ENCODE data around the gene FBXL19. TPM values are rescaled to one million over a fixed set of nuclear protein-coding genes. Genes with fewer than 3 reads are reported as not detected.

Gene FBXL19
- total and polyA plus RNA-seq, 9 of the 15 experiments (the other 6 are each of a cell fraction or from before 2014, with no cell fraction given) = 0.13 to 48.0 (median 13.5) TPM; not detected in 1

DNA sequence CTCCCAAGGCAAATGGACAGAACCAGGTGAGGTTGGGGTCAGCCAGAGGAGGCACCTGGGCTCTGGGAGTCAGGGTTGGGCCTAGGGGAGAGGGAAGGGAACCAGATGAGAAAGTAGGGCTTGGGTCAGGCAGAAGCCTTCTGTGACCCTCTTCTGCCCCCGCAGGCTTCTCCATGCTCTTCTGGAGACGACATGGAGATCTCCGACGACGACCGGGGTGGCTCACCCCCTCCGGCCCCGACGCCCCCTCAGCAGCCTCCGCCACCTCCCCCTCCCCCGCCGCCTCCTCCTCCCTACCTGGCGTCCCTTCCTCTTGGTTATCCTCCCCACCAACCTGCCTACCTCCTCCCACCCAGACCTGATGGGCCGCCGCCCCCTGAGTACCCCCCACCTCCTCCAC, 42.1 kb downstream of the FBXL19 start:
- Histone ChIP-seq H4K20me1 (replicated peaks; ENCODE audit: control insufficient read depth, insufficient read depth, low read length) (no peaks in the 10 kb centered on the region), H3K79me2 (ENCODE audit: control insufficient read depth, insufficient read depth, low read length) (peaks cover 4% of the 10 kb centered on the region; the same call in 1 of the 3 replicates), H3K9me3 (replicated peaks; ENCODE audit: control insufficient read depth, insufficient read depth, low read depth, low read length) (no peaks in the 10 kb centered on the region), H3K27ac (ENCODE audit: extremely low read depth, low read depth, low read length) (no peak overlapping the region), H3K36me3 (ENCODE audit: control insufficient read depth, insufficient read depth, low read length) (peaks cover 91% of the 10 kb centered on the region; the same call in 2 of the 3 replicates), H3K27me3 (ENCODE audit: control insufficient read depth in 2 of 2, insufficient read depth in 2 of 2, low read length in 2 of 2) (no peaks in the 10 kb centered on the region), H3K4me3 (no peak overlapping the region), H3K4me2 (ENCODE audit: insufficient read depth, low read length) (no peak overlapping the region), H3K9me1 (ENCODE audit: control insufficient read depth, insufficient read depth, low read length) (no peaks in the 10 kb centered on the region), H3K9ac (ENCODE audit: insufficient read depth in 1 of 2, low read depth in 2 of 2, low read length in 2 of 2) (no peak overlapping the region), H2AFZ (ENCODE audit: low read depth, low read length) (no peak overlapping the region), H3K4me1 (replicated peaks in 1 of 2; ENCODE audit: control insufficient read depth in 2 of 2, insufficient read depth in 2 of 2, low read length in 2 of 2) (peaks cover 0 to 7% of the 10 kb centered on the region in 2 experiments; a peak in 1 of 5 replicates)
- TF ChIP-seq, protein P1, sequence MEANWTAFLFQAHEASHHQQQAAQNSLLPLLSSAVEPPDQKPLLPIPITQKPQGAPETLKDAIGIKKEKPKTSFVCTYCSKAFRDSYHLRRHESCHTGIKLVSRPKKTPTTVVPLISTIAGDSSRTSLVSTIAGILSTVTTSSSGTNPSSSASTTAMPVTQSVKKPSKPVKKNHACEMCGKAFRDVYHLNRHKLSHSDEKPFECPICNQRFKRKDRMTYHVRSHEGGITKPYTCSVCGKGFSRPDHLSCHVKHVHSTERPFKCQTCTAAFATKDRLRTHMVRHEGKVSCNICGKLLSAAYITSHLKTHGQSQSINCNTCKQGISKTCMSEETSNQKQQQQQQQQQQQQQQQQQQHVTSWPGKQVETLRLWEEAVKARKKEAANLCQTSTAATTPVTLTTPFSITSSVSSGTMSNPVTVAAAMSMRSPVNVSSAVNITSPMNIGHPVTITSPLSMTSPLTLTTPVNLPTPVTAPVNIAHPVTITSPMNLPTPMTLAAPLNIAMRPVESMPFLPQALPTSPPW (CRISPR knock-in tag; IDR thresholded peaks at IDR 0.05) = 0 out of 2 replicates have a peak, but pooled peaks have one; percentile 14
- TF ChIP-seq MTA3 (IDR thresholded peaks at IDR 0.05; ENCODE audit: borderline replicate concordance) (0 out of 2 replicates have a peak, but pooled peaks have one; percentile 16), BHLHE40 (IDR thresholded peaks at IDR 0.05; ENCODE audit: low read length) (no peak)
- FAIRE-seq = no peak
- in situ Hi-C loops (cut with MboI) = loop anchor here (25.0 kb wide), 1 partner anchor 897 kb away; the partner anchor contains the start of gene ZNF267
- ChIA-PET POLR2A (interaction anchor here (1.0 to 2.5 kb wide), 3 partner anchors 13 to 38 kb away, joined by 3 to 7 read pairs (median 4); no protein-coding TSS in a partner anchor), CTCF (ENCODE audit: low intra/inter-chr PET ratio) (no interaction called here)
- no TSS peak for BruUV-seq (replicated peaks)
- no CpG with 5 or more reads among the region's 15 CpGs for WGBS (ENCODE audit: insufficient coverage, low coverage, missing lambda C conversion rate)
- peak; percentile 54 for ATAC-seq
- peak in 2 of 4 experiments; percentile 44 for DNase-seq (ENCODE audit: extremely low read depth in 1 of 4, low spot score in 3 of 4)
- intact Hi-C loops (cut with micrococcal nuclease) = no loop called here

All from K562 (cell line).